ENCODE results near the gene RAB8B. TPM values are rescaled to one million over a fixed set of nuclear protein-coding genes. Genes with fewer than 3 reads are reported as not detected.
A peak's percentile ranks its signal among the peaks of the same experiment; 100 is the strongest.

Gene RAB8B
- total RNA-seq, 1 experiment from 2014 or later, result 8.5 TPM

DNA sequence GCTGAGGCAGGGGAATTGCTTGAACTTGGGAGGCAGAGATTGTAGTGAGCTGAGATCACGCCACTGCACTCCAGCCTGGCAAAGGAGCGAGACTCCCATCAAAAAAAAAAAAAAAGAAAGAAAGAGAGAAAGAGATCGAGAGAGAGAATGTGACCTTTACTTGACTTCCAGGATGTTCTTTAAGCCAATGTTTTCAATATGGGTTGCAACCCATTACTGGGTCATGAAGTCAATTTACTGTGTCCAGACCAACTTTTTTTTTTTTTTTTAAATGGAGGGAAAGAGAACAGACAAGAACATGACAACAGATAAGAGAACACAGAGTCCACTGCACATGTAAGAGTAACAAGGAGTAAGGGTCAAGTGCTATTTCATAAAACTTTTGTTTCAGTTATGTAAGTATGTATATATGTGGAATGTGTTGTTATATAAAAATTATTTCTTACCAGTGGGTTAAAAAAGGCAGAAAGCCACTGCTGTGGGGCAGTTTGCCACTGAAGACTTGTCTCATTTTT lies 29.8 kb downstream of the RAB8B start:
- H3K4me2 ChIP-seq (ENCODE audit: low read length), result no peak overlapping the region
- ATAC-seq, result no peak
- H3K27me3 ChIP-seq (ENCODE audit: low read length), result no peaks in the 10 kb centered on the region
- BruUV-seq (replicated peaks), result no TSS peak
- H3K9me2 ChIP-seq (replicated peaks; ENCODE audit: low read length), result no peaks in the 10 kb centered on the region
- TF ChIP-seq EZH2 (IDR thresholded peaks at IDR 0.05; ENCODE audit: low read length, unreplicated experiment), result no peak
- TF ChIP-seq EZH2phosphoT487 (IDR thresholded peaks at IDR 0.05; ENCODE audit: borderline replicate concordance, low read length), result no peak
- no peak for TF ChIP-seq CTCF (conservative IDR thresholded peaks at IDR 0.05; ENCODE audit: low read depth, low read length)
- no peak overlapping the region for H3K4me3 ChIP-seq (ENCODE audit: low read length)
- H3K79me2 ChIP-seq (ENCODE audit: low read length), result no peaks in the 10 kb centered on the region
- no peaks in the 10 kb centered on the region for H4K20me1 ChIP-seq (ENCODE audit: low read length)
- intact Hi-C loops (cut with micrococcal nuclease), result no loop called here
- H3K4me1 ChIP-seq (ENCODE audit: insufficient read depth, low read length), result peaks cover 17% of the 10 kb centered on the region
- H2AFZ ChIP-seq (ENCODE audit: low read length), result no peak overlapping the region
- CTCF ChIA-PET, result no interaction called here
- no peaks in the 10 kb centered on the region for H3K36me3 ChIP-seq (ENCODE audit: low read depth, low read length)
- no peaks in the 10 kb centered on the region for H3F3A ChIP-seq (ENCODE audit: low read length, unreplicated experiment)
- H3K9me3 ChIP-seq (ENCODE audit: low read length), result no peaks in the 10 kb centered on the region
- no peak for DNase-seq
- POLR2A ChIA-PET (ENCODE audit: unreplicated experiment), result no interaction called here
- no peak overlapping the region for H3K27ac ChIP-seq (ENCODE audit: low read length)
- no peak overlapping the region for H3K9ac ChIP-seq (ENCODE audit: low read length)

GRCh38 chr15:63221346-63221745 lies 31.9 kb downstream of the RAB8B start:
- H4K20me1 ChIP-seq (ENCODE audit: low read length), result no peaks in the 10 kb centered on the region
- ChIA-PET POLR2A (ENCODE audit: unreplicated experiment) (no interaction called here), CTCF (no interaction called here)
- intact Hi-C loops (cut with micrococcal nuclease), result loop anchor here (1.0 kb wide), 1 partner anchor 9 kb away; no protein-coding TSS in a partner anchor
- no peaks in the 10 kb centered on the region for H3K36me3 ChIP-seq (ENCODE audit: low read depth, low read length)
- H3K79me2 ChIP-seq (ENCODE audit: low read length), result no peaks in the 10 kb centered on the region
- H3K4me2 ChIP-seq (ENCODE audit: low read length), result peak overlapping the region; percentile 56
- no peak overlapping the region for H3K9ac ChIP-seq (ENCODE audit: low read length)
- TF ChIP-seq EZH2 (IDR thresholded peaks at IDR 0.05; ENCODE audit: low read length, unreplicated experiment), result no peak
- TF ChIP-seq CTCF (conservative IDR thresholded peaks at IDR 0.05; ENCODE audit: low read depth, low read length), result no peak
- no peak for TF ChIP-seq EZH2phosphoT487 (IDR thresholded peaks at IDR 0.05; ENCODE audit: borderline replicate concordance, low read length)
- no peak overlapping the region for H2AFZ ChIP-seq (ENCODE audit: low read length)
- no peak overlapping the region for H3K4me3 ChIP-seq (ENCODE audit: low read length)
- BruUV-seq (replicated peaks), result no TSS peak
- DNase-seq (peak; percentile 75), ATAC-seq (peak; percentile 98)
- peaks cover 17% of the 10 kb centered on the region for H3K4me1 ChIP-seq (ENCODE audit: insufficient read depth, low read length)
- no peaks in the 10 kb centered on the region for H3K9me3 ChIP-seq (ENCODE audit: low read length)
- peak overlapping the region; percentile 40 for H3K27ac ChIP-seq (ENCODE audit: low read length)
- no peaks in the 10 kb centered on the region for H3K27me3 ChIP-seq (ENCODE audit: low read length)
- H3F3A ChIP-seq (ENCODE audit: low read length, unreplicated experiment), result no peaks in the 10 kb centered on the region
- no peaks in the 10 kb centered on the region for H3K9me2 ChIP-seq (replicated peaks; ENCODE audit: low read length)

DNA sequence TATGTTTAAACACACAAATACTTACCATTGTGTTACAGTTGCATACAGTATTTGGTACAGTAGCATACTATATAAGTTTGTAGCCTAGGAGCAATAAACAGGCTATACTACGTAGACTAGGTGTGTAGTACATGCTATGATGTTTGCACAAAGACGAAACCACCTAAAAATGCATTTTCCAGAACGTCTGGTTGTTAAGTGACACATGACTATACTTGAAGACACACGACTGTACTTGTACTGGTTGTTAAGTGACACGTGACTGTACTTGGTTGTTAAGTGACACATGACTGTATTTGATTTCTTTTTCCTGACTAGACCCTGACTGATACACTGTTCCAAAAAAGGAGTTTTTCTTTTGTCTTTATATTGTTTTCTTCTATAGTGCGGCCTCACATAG lies 34.1 kb downstream of the RAB8B start:
- TF ChIP-seq CTCF (conservative IDR thresholded peaks at IDR 0.05; ENCODE audit: low read depth, low read length) (no peak), EZH2phosphoT487 (IDR thresholded peaks at IDR 0.05; ENCODE audit: borderline replicate concordance, low read length) (no peak)
- H3K9me3 ChIP-seq (ENCODE audit: low read length), result no peaks in the 10 kb centered on the region
- CTCF ChIA-PET, result no interaction called here
- H3K9ac ChIP-seq (ENCODE audit: low read length), result no peak overlapping the region
- no TSS peak for BruUV-seq (replicated peaks)
- H3K79me2 ChIP-seq (ENCODE audit: low read length), result no peaks in the 10 kb centered on the region
- no peak overlapping the region for H3K4me3 ChIP-seq (ENCODE audit: low read length)
- no peaks in the 10 kb centered on the region for H3K27me3 ChIP-seq (ENCODE audit: low read length)
- no peak overlapping the region for H3K27ac ChIP-seq (ENCODE audit: low read length)
- H3K4me1 ChIP-seq (ENCODE audit: insufficient read depth, low read length), result peaks cover 17% of the 10 kb centered on the region
- H3F3A ChIP-seq (ENCODE audit: low read length, unreplicated experiment), result no peaks in the 10 kb centered on the region
- intact Hi-C loops (cut with micrococcal nuclease), result no loop called here
- no peaks in the 10 kb centered on the region for H4K20me1 ChIP-seq (ENCODE audit: low read length)
- no peaks in the 10 kb centered on the region for H3K9me2 ChIP-seq (replicated peaks; ENCODE audit: low read length)
- H3K36me3 ChIP-seq (ENCODE audit: low read depth, low read length), result no peaks in the 10 kb centered on the region
- H3K4me2 ChIP-seq (ENCODE audit: low read length), result no peak overlapping the region
- DNase-seq, result no peak
- no peak overlapping the region for H2AFZ ChIP-seq (ENCODE audit: low read length)
- no peak for ATAC-seq
- POLR2A ChIA-PET (ENCODE audit: unreplicated experiment), result no interaction called here
